Stimulated activated CD8-positive, alpha-beta memory T cell treated with anti-CD3 and anti-CD28 coated beads, Interleukin-7, amount 100 ng/mL, for 24 hours (primary cell): Measurements from ENCODE around the gene GLI3.

Source experiments
- DNase-seq: peaks from one replicate; pipeline ENCODE4 v3.0.0-alpha.2; 2020; ENCODE audit warnings: low read depth

GLI3 gene

DNA sequence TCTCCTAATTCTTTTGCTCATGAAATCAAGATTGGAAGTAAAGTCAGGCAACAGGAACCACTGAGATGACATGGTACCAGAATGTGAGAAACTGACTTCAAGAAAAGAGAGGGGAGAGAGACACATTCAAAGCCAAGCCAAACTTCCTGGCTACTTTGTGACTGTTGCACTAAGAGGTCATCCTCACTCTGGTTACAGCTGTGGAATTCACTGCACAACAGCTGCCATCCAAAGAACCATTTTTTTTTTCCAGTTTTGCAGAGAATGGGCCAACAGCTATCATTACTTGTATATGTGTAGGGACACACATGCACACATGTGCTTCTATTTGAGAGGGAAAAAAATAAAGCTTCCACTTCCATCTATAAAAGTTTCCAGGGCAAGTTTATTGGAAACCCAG is 203.5 kb downstream of the GLI3 start:
- DNase-seq, result no peak

DNA sequence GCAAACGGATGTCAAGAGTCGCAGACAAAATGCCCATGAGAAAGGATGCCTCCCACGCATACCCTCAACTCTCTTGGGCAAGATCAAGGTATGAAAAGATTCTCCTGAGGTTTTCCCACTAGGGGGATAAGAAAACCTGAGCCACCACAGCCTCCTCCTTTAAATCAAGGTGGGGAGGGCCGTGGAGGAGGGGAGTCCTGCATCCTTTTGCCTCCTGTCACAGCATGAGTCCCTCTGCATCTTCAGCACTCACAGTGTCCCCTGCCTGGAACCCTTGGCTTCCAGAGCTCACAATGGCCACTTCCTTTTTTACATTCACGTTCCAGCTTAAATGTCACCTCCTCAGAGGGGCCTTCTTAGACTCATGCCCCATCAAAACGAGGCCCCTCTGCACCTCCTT is 207.6 kb downstream of the GLI3 start:
- DNase-seq, result no peak

DNA sequence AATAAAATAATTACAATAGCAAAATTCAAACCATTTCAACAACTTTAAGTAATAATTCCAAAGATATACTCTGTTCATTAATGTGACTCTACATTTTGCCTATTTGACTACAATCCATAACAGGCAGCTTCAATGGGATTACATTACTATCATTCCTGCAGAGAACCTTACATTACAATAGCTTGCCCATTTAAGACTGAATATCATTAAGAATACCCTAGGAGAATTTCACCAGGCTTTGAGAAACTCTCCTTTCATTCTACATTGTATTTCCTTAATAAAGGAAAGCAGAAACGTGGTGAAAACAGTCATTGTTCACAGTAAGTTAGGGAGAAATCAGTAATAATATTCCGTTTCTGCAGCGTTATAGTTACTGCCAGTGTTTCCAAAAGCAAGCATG is 209.5 kb downstream of the GLI3 start:
- DNase-seq, result no peak

DNA sequence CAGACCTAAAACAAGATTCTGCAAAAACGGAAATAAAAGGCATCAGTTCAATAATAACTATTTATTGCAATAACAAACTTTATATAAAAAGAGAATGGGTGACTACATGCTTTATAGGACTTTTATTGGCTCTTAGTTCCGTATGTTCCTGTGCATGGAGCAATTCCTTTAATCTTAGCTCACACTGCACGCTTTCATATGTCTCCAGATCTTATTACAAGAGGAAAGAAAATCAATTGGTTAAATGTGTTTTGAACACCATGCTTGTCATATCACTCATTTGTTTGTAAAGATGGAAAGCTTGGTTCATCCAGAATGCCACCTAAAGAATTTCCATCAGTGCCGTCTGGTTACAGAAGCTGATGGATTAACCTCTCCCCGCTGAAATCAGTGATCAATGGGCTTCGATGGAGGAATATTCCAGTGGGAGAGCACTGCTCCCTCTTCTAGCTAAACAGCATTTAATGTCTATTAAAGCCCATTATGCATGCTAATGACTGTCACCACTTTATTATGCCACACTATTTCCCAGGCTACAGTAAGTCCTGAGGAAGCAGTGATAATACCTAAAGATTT is 210.3 kb downstream of the GLI3 start:
- DNase-seq, result no peak

DNA sequence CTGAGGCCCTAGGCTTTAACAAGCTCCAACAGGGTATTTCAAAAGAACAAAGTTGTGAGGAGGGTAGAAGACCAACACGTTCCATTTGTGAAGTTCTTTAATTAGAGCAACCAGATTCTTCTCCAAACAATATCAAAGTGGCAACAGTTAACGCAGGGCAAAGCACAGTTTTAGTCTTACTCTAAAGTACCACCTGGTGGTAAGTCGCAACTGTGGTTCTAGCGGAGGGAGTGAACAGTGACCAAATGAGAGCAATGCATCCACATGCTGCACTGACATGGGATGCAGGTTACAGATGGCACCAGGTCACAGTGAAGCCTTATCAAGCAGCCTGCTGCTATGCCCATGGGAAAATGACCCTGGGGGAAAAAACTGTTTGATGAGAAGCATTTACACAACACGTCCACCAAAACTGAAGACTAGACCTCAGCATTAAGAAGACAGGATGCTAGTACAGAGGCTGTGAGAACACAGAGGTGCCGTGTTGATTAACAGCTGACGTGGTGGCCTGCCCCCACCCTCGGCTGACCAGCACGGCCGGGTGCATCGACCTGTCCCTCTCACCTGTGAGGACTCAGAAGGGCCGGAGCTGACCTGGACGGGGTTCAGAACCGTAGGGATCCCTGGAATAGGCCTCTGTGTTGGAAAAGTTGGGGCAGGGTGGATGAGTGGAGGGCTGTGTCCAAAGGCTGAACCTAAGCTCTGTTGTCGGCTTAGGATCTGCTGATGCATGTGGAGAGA is 211.2 kb downstream of the GLI3 start:
- no peak for DNase-seq

DNA sequence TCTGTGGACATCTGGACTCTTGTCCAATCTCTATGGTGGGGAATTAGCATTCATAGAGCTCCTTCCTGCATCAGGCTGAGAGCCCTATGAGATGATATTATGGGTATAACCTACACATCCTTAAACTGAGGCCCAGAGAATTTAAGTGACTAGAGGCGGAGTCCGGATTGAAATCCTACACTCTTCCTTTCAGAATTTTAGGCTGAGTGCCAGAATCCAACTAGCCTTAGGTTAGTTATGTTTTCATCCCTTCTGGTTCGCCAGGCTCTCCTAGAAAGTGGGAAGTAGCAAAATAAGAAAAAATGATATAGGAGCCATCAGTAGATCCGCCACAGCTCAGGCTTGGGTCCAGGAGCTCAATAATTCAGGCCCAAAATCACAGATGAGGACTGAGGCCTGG is 212.5 kb downstream of the GLI3 start:
- no peak for DNase-seq

DNA sequence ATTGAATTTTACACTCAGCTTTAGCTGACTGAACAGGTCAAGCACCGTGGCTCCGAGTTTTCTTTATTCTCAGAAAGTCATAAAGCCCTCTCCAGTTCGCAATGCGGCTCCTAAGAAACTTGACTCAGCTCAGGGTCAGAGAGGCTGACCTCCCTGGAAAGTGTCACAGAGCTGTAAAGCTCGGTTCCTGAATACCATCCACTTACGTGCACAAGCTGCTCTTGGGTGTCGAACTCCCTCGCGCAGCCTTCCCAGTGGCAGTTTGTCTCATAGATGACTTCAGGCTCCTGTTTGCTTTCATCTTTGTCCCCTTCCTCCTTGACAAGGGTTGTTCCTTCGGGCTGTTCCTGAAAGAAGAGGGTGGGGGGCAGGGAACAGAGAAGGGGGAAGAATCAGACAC is 213.7 kb downstream of the GLI3 start:
- no peak for DNase-seq

DNA sequence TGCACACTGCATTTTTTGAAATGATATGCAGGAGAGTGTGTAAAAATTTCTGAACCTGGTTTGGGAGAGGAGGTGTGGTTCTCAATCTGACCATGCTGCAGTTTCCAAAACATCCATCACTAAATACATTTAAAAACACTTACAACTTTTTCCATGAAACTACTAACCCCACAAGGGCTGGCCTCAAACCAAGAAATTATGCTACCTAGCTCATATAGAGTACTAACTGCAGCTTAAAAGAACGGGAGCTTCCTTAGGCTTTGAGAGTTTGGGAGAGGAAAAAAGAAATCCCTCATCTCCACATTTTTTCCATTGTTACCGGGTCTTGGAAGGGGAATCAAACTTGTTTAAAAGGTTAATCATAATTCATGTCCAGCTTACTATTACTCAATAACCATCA is 214.2 kb downstream of the GLI3 start:
- no peak for DNase-seq

DNA sequence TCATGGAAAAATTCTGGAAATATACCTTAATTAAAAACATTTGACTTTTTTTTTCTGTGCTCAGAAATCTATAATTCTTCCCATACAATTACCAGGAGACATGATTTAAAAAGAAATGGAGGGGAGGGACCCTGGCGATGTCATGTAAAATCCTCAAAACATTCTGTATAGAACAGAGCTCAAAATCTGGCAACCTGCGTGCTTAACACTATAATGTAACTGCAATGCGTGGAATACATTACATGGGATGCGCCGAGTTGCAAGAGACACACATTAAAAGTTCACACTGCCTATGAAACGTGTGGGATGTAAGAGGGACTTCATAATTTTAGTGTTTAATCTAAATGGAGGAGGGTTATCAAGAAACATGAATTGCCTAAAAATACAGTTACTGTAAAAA is 215.0 kb downstream of the GLI3 start:
- no peak for DNase-seq

DNA sequence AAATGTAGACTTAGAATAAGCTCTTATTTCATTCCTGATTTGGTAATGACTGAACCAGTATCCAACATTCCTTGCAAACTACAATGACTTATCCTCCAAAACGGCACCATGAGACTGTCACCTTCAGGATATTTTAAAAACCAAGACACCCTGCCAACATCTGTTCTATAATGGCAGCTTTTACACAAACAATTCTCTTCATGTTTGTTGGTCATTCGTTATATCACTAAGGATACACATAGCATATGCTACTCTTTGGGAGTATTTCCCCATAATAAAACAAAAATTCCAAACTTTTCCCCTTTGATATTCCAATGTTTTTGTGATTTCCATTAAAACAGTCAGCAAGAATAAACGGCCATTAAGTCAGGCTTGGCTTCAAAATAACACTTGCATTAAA is 215.4 kb downstream of the GLI3 start:
- DNase-seq, result no peak

DNA sequence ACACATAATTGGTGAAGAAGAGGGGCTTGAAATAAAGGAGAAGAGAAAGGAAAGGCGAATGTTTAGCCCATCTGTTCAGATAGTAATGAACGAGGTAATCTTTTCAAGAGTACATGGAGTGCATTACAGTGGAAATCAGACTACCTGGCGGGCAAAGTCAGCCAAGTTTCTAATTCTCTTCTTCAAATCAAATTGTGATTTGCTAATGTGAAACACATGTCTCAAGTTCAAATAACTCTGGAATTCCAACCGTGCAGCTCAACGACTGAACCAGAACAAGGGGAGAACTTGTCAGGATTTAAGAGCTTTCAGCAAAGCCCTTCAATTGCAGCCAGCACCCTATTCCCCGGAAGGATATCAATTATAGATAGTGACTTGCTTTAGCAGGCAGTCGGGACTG is 216.9 kb downstream of the GLI3 start:
- no peak for DNase-seq

DNA sequence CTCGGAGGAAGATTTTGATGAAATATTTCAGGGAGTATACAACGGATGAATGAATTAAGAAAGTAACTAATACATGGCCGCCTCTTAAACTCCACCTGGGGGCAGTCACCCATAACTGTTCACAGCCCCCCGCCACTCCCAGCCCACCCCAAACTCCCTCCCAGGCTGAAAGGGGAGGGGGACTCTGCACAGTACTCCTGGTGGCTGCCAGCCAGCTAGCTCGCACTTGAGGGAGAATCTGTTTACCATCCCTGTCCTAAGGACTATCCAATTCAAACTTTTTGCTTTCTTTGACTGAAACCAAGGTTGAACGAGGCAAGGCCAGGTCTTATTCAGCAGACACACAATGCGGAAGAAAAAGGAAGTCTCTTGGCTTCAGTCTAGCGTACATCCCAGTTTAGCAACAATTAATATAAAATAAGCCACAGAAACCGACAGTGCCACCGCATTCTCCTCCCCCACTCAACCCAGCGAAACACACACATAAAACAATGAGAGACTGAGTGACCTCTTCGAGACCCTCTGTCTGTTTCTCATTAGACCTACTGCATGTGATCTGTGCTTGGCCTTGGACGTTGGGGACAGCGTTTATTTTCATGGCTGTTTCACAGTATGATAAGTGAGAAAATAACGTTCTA is 219.5 kb downstream of the GLI3 start:
- DNase-seq, result no peak

DNA sequence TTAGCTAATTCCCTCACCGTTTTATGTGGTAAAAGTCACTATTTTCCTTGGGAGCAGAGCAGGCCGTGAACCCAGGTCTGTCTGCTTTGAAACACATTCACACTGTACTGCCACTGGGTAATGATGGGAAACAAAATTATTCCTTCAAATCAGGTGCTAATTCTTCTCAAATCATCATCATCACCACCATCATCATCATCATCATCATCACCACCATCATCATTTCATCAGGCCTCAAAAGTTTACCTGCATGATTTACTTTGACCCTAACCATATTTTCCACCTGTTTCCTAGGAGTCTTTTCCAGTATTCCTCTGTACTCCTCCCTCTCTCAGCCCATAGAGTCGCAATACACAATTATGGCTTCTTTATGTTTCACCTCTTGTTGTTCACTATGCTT is 220.5 kb downstream of the GLI3 start:
- DNase-seq, result no peak

DNA sequence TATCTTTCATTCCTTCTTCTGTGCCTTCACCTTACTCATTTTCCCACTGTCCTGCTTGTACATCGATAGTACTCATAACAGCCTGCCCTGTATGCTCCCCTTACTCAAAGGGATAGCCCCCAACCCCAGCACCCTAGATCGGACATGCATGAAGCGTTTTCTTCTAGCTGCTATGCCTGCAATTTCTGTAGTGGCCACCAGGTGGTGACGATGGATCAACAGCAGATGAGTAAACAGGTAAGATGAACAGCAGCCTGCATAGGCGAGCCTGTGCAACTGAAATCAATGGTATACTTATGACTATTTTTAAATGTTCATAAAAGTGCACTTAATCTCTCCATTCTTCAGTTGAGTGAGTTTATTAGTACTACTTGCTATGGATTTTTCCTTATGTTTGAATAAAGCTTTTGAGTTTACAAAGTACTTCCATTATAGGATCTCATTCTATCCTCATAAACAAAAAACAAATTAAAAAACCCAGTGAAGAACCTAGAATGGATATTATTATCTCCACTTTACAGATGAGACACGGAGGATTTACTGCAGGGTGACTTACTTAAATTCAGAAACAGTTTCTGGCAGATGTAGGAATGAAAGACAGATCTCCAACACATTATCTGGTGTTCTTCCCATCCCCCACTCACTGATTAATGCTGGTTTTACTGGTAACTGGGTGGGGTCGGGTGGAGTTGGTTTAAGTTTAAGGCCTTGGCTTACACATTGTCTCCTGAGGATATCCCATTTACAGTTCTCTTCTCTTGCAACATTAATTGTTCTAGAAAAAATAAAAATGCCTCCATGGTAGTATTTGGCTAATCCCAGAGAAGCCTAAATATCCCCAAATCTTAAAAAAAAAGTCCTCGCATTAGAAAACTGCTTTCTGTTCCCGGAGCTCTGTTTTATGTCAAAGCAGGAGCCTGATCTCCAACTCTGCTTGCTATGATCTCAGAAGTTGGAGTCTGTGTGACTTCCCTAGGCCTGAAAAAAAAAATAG is 222.1 kb downstream of the GLI3 start:
- no peak for DNase-seq

DNA sequence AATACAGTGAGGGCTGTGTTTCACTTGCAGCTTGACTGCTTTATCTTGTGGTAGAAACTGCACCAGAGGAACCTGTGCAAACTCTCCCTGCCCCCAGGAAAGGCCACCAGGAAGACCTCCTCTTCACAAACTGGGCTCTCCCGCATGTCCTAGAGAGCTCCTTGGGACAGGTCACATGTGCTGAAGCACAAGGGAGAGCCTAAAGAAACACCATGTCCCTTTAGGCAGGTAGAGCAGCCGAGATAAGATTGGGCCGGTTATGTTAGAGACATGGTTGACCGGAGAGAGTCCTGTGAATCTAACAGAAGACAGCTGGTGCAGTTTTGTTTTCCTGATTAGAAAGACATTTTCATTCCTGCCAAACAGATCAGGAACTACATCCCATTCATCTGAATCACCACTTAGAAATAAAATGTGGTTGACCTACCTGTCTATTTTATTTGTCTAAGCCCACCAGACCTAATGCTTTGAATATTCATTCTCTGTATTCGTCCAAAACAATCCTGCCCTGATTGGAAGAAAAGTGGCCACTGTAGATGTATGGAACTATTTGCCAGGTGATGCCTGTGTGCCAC is 224.1 kb downstream of the GLI3 start:
- DNase-seq, result no peak

DNA sequence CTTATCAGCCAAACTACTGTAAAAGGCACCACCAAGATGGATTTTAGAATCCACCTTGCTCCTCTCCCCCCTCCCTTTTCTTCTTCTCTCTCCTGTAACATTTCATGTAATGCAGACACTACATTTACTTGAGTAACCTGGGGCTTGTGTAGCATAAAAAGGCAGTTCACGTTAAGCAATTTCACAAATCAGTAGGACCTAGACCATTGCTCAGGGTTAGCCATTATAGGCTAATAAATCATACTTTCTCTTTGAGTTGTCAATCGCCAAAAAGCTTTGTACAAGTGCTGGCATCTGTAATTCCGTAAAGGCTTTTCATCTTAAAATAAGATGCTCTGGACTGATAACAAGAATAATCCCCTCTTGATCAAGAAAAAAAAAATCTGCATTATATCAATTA is 224.7 kb downstream of the GLI3 start:
- no peak for DNase-seq

DNA sequence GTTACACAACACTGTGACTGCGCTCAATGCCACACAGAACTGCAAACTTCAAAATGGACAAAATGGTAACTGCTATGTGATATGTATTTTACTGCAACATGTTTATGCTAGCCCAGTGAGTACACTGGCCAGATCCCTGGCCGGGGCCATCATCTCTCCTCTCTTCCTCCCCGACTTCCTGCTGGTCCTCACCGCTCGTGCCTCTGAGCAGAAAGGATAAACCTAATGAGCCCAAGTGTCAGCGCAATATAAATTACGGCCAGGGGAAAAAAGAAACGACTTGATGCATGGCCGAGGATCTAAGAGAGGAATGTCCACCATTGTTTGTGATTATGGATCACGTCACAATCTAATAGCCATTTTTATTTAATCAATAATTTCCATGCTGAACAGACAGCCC is 225.2 kb downstream of the GLI3 start:
- DNase-seq, result no peak

DNA sequence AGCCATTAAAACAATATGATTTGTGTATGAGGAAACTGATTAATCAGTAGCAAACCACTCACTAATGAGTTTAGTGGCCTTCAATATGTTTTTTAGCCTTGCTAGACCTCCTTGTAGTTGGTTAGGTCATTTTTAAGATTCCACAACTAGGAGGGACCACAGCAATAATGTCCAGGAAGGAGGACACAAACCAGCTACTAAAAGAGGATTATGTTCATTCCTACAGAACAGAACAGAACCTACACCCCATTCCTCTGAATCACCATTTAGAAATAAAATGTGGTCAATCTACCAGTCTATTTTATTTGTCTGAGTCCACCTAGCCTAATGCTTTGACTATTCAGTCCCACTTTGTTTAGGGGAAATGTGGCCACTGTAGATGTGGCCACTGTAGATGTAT is 226.3 kb downstream of the GLI3 start:
- DNase-seq, result no peak

DNA sequence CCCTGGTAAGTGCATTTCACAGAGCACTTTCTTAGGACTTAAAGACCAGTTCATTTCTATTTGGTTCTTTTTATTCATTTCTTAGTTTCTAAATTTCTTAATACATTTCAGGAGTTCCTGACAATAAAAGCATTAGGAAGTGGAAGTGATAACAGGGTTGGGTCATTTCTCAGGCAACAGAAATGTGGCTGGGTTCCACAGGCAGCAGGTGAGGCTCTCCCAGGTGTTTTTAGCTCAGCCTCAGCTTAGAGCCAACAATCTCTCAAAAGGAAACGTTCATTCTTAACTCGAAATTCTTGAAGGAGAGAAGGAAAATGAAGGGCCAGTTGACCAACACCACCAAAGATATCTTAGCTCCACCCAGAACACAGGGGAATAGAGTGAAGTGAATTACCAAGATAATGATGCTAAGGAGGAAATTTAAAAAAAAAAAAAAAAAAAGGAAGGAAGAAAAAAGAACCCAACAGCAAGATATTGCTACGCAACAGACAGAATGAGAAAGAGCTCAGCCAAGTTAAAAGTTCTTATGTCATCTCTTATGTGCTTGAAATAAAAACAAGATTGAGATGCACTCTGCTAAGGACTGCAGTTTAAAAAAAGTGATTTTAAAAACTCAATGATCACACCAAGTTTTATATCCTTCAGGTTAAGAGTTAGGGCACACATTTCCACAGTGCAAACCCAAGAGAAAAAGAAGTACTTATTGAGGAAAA is 230.1 kb downstream of the GLI3 start:
- no peak for DNase-seq

DNA sequence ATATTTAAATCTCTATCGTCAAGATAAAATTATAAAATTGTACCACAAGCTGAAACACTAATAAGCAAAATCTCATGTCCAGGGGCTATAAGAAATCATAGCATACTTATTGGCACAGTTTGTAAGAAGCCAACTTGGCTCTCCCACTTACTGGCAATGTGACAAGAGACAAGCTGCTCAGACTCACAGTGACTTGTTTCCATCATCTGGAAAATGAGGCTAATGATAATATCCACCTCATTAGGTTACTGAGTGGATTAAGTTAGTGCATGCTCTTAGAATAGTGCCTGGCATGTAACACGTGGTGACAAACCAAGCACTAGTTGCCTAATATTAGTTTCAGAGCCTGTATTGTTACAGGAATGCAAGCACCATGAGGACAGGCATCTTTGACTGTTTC is 234.4 kb downstream of the GLI3 start:
- DNase-seq, result no peak

DNA sequence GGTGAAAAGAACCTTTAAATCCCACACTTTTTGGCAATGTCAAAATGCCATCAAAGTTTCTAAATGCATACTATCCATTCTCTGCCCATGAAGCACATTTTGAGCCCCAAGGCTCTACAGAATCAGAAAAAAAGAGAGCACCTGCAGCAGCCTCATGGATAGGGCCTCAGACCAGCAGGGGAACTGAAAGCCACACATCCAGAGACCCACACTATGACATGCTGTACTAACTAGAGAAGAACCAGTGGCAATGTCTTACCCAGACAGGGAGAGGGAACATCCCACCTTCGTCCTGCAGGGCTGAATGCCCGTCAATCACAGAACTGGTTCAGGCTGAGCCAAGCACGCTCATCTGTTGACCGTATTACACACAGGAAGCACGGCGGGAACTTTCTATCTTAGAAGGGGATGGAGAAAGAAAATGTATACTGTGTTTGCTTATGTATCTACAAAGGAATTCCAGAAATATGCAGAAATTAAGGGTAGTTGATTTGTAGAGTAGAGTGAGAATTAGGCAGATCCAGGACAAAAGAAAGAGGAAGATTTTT is 237.2 kb downstream of the GLI3 start:
- DNase-seq, result no peak
